H1 (cell line): ENCODE measurements around the gene TBK1. TPM values are rescaled to one million over a fixed set of nuclear protein-coding genes. Genes with fewer than 3 reads are reported as not detected.

Experiments used
- CTCF ChIA-PET: fragments of 300-600 bp; sonication (Branson Sonifier 250); formaldehyde crosslinking; loops from one replicate; lab custom pipeline; 2021; ENCODE audit not compliant: partially characterized antibody; lab: Charles Lee
- POLR2A ChIA-PET: fragments of 300-600 bp; sonication (Branson Sonifier 250); formaldehyde crosslinking; loops from one replicate; lab custom pipeline; 2021; ENCODE audit warnings: inconsistent platforms; ENCODE audit not compliant: partially characterized antibody; lab: Charles Lee
- DNase-seq, 2 experiments: peaks; one replicate each; pipeline versions ENCODE4 v3.0.0 to v3.0.0-alpha.2; 2010 to 2022; ENCODE audit warnings: low spot score in 2 of 2, low read depth in 1 of 2, mixed read lengths in 1 of 2
- FAIRE-seq: peaks from 2 replicates; lab custom pipeline; 2011; peaks lifted over from hg19 to GRCh38; lab: Jason Lieb, UNC
- H2AFZ ChIP-seq: 2 replicates; pipeline ENCODE4 v1.8.1; 2012; ENCODE audit warnings: low read length, inconsistent platforms
- H2AK5ac ChIP-seq: 2 replicates; pipeline ENCODE4 v1.6.1; 2013; ENCODE audit warnings: low read depth, low read length
- H2BK120ac ChIP-seq: replicated peaks from 2 replicates; pipeline ENCODE3; 2013; ENCODE audit warnings: low read depth, low read length, inconsistent platforms
- H2BK12ac ChIP-seq: 2 replicates; pipeline ENCODE4 v1.6.1; 2013; ENCODE audit warnings: low read depth, low read length
- H2BK15ac ChIP-seq: 2 replicates; pipeline ENCODE4 v1.6.1; 2013; ENCODE audit warnings: low read length
- H2BK20ac ChIP-seq: 2 replicates; pipeline ENCODE4 v1.6.1; 2013; ENCODE audit warnings: low read length
- H2BK5ac ChIP-seq: 2 replicates; pipeline ENCODE4 v1.6.1; 2013; ENCODE audit warnings: low read depth, low read length
- H3K14ac ChIP-seq: 2 replicates; pipeline ENCODE4 v1.6.1; 2013; ENCODE audit warnings: inconsistent platforms; ENCODE audit not compliant: insufficient read length
- H3K18ac ChIP-seq: 2 replicates; pipeline ENCODE4 v1.6.1; 2013; ENCODE audit warnings: low read length; ENCODE audit errors: extremely low read depth
- H3K23ac ChIP-seq: 2 replicates; pipeline ENCODE4 v1.6.1; 2013; ENCODE audit warnings: inconsistent platforms; ENCODE audit not compliant: insufficient read length
- H3K23me2 ChIP-seq: 2 replicates; pipeline ENCODE4 v1.6.1; 2013; ENCODE audit warnings: low read depth, low read length
- H3K27ac ChIP-seq: 2 replicates; pipeline ENCODE4 v1.6.1; 2011; ENCODE audit warnings: low read depth, low read length, inconsistent platforms
- H3K27me3 ChIP-seq, 4 experiments: replicated peaks in 1 of 4; 1 replicate in 1 of 4; 2 replicates in 3 of 4; pipeline versions ENCODE4 v1.6.1 to v1.8.1; 2011 to 2013; ENCODE audit warnings: low read length in 3 of 4, mild to moderate bottlenecking in 3 of 4, inconsistent platforms in 2 of 4, mixed read lengths in 2 of 4, moderate library complexity in 1 of 4; ENCODE audit not compliant: control insufficient read depth in 3 of 4, insufficient read depth in 3 of 4; ENCODE audit errors: extremely low read depth in 1 of 4
- H3K36me3 ChIP-seq, 4 experiments: 2 replicates each; pipeline versions ENCODE4 v1.6.1 to v1.8.1; 2011 to 2013; ENCODE audit warnings: mild to moderate bottlenecking in 4 of 4, low read length in 3 of 4, moderate library complexity in 2 of 4, control low read depth in 1 of 4, inconsistent platforms in 1 of 4; ENCODE audit not compliant: insufficient read depth in 4 of 4, control insufficient read depth in 2 of 4
- H3K4ac ChIP-seq: replicated peaks from 2 replicates; pipeline ENCODE3; 2013; ENCODE audit warnings: low read length, low read depth, mixed read lengths, inconsistent platforms; ENCODE audit not compliant: insufficient read length
- H3K4me1 ChIP-seq, 4 experiments: replicated peaks in 1 of 4; 1 replicate in 1 of 4; 2 replicates in 3 of 4; pipeline versions ENCODE4 v1.6.1 to v1.8.1; 2011 to 2013; ENCODE audit warnings: low read length in 3 of 4, inconsistent platforms in 2 of 4, mixed read lengths in 1 of 4; ENCODE audit not compliant: insufficient read depth in 4 of 4, control insufficient read depth in 3 of 4
- H3K4me2 ChIP-seq, 2 experiments: 2 replicates each; pipeline versions ENCODE4 v1.6.1 to v1.8.1; 2011 to 2013; ENCODE audit warnings: low read depth in 2 of 2, low read length in 2 of 2, control low read depth in 1 of 2, inconsistent platforms in 1 of 2, mild to moderate bottlenecking in 1 of 2; ENCODE audit not compliant: insufficient read depth in 1 of 2
- H3K4me3 ChIP-seq, 4 experiments: fragments of 200-600, 300-600 bp in 1 of 4; sonication (generic), shearing (Covaris generic), sonication (Bioruptor Twin) in 1 of 4; 2 replicates each; pipeline versions ENCODE4 v1.5.1 to v1.8.1; 2011 to 2016; ENCODE audit warnings: low read length in 4 of 4, low read depth in 3 of 4, control low read depth in 2 of 4, inconsistent platforms in 2 of 4, mild to moderate bottlenecking in 2 of 4, mixed read lengths in 1 of 4, moderate library complexity in 1 of 4; ENCODE audit not compliant: insufficient read depth in 2 of 4; ENCODE audit errors: extremely low read depth in 1 of 4
- H3K56ac ChIP-seq: replicated peaks from 2 replicates; pipeline ENCODE3; 2013; ENCODE audit warnings: low read depth, mild to moderate bottlenecking, mixed read lengths, low read length, inconsistent platforms; ENCODE audit not compliant: insufficient read length
- H3K79me1 ChIP-seq: 2 replicates; pipeline ENCODE4 v1.6.1; 2013; ENCODE audit warnings: low read depth, low read length, control low read depth
- H3K79me2 ChIP-seq, 2 experiments: 2 replicates each; pipeline versions ENCODE4 v1.6.1 to v1.8.1; 2012 to 2013; ENCODE audit warnings: low read length in 2 of 2, mild to moderate bottlenecking in 2 of 2, inconsistent platforms in 1 of 2; ENCODE audit not compliant: insufficient read depth in 2 of 2, control insufficient read depth in 1 of 2
- H3K9ac ChIP-seq, 4 experiments: replicated peaks in 1 of 4; 1 replicate in 1 of 4; 2 replicates in 3 of 4; pipeline versions ENCODE4 v1.6.1 to v1.8.1; 2011 to 2013; ENCODE audit warnings: low read depth in 3 of 4, low read length in 3 of 4, control low read depth in 2 of 4, mild to moderate bottlenecking in 2 of 4, moderate library complexity in 2 of 4, inconsistent platforms in 1 of 4; ENCODE audit errors: extremely low read depth in 1 of 4
- H3K9me3 ChIP-seq, 2 experiments: 2 replicates each; pipeline versions ENCODE4 v1.6.1 to v1.8.1; 2012 to 2013; ENCODE audit warnings: mild to moderate bottlenecking in 2 of 2, moderate library complexity in 2 of 2, control low read depth in 1 of 2, inconsistent platforms in 1 of 2, low read depth in 1 of 2, low read length in 1 of 2, mixed read lengths in 1 of 2; ENCODE audit not compliant: insufficient read depth in 2 of 2
- H4K20me1 ChIP-seq, 2 experiments: replicated peaks in 1 of 2; 2 replicates each; pipeline versions ENCODE3 to v1.8.1; 2011 to 2013; ENCODE audit warnings: inconsistent platforms in 2 of 2, low read length in 2 of 2, mild to moderate bottlenecking in 1 of 2; ENCODE audit not compliant: insufficient read depth in 2 of 2, control insufficient read depth in 1 of 2
- H4K5ac ChIP-seq: 2 replicates; pipeline ENCODE4 v1.6.1; 2013; ENCODE audit warnings: low read length, low read depth, mixed read lengths, inconsistent platforms; ENCODE audit not compliant: insufficient read length
- H4K8ac ChIP-seq: 2 replicates; pipeline ENCODE4 v1.8.0; 2013; ENCODE audit warnings: mild to moderate bottlenecking, moderate library complexity, low read length, inconsistent platforms; ENCODE audit not compliant: insufficient read depth; ENCODE audit errors: extremely low read depth
- H4K91ac ChIP-seq: replicated peaks from 2 replicates; pipeline ENCODE3; 2013; ENCODE audit warnings: low read length, mixed read lengths, inconsistent platforms; ENCODE audit not compliant: insufficient read length
- ASH2L ChIP-seq: fragments of 200-600, 300-600 bp; sonication (generic); IDR thresholded peaks from one replicate; pipeline ENCODE4 v1.7.1; 2017; ENCODE audit warnings: low read length
- ATF3 ChIP-seq: IDR thresholded peaks from 2 replicates; pipeline ENCODE4 v1.6.1; 2011; ENCODE audit warnings: low read depth, mild to moderate bottlenecking, low read length; ENCODE audit not compliant: insufficient read depth
- CHD2 ChIP-seq: IDR thresholded peaks from 2 replicates; pipeline ENCODE4 v1.6.1; 2012; ENCODE audit warnings: low read length, improper control_type of control experiment
- HDAC2 ChIP-seq, 2 experiments: fragments of 300-600 bp in 1 of 2; sonication (generic) in 1 of 2; IDR thresholded peaks; 2 replicates each; pipeline ENCODE4 v1.6.1; 2011 to 2012; ENCODE audit warnings: low read depth in 2 of 2, low read length in 2 of 2, mild to moderate bottlenecking in 2 of 2, moderate library complexity in 2 of 2, borderline replicate concordance in 1 of 2, inconsistent platforms in 1 of 2
- JUN ChIP-seq: IDR thresholded peaks from 2 replicates; pipeline ENCODE4 v1.6.1; 2011; ENCODE audit warnings: low read depth, mild to moderate bottlenecking, improper control_type of control experiment, low read length
- KDM5A ChIP-seq: fragments of 200-600 bp; IDR thresholded peaks from 2 replicates; pipeline ENCODE4 v1.7.1; 2012; ENCODE audit warnings: mild to moderate bottlenecking, low read length, inconsistent platforms, mixed read lengths
- NANOG ChIP-seq: IDR thresholded peaks from 2 replicates; pipeline ENCODE4 v1.6.1; 2011; ENCODE audit warnings: low read length, low read depth, mild to moderate bottlenecking, inconsistent platforms; ENCODE audit not compliant: insufficient read depth, poor library complexity, severe bottlenecking
- PHF8 ChIP-seq: fragments of 200-600 bp; sonication (generic); conservative IDR thresholded peaks from 2 replicates; pipeline ENCODE4 v1.7.1; 2012; ENCODE audit warnings: low read depth, mild to moderate bottlenecking, inconsistent platforms, low read length, moderate library complexity
- POLR2AphosphoS5 ChIP-seq: IDR thresholded peaks from 2 replicates; pipeline ENCODE4 v1.6.1; 2011; ENCODE audit warnings: low read depth, low read length
- POU5F1 ChIP-seq: IDR thresholded peaks from 2 replicates; pipeline ENCODE4 v1.6.1; 2011; ENCODE audit warnings: low read depth, mild to moderate bottlenecking, low read length, moderate library complexity
- RBBP5 ChIP-seq: IDR thresholded peaks from 2 replicates; pipeline ENCODE4 v1.7.1; 2012; ENCODE audit warnings: low read depth, mild to moderate bottlenecking, inconsistent platforms, low read length, moderate library complexity, borderline replicate concordance
- SIN3A ChIP-seq, 2 experiments: IDR thresholded peaks in 1 of 2; conservative IDR thresholded peaks in 1 of 2; 2 replicates each; pipeline ENCODE4 v1.6.1; 2011 to 2012; ENCODE audit warnings: low read length in 2 of 2, improper control_type of control experiment in 1 of 2, low read depth in 1 of 2, mild to moderate bottlenecking in 1 of 2
- SP4 ChIP-seq: IDR thresholded peaks from 2 replicates; pipeline ENCODE4 v1.6.1; 2012; ENCODE audit warnings: low read length, inconsistent platforms
- ZNF274 ChIP-seq: IDR thresholded peaks from 2 replicates; pipeline ENCODE4 v1.7.0; 2012; ENCODE audit warnings: low read length, borderline replicate concordance; ENCODE audit errors: extremely low read depth
- WGBS, 2 experiments: shearing (Covaris generic) in 1 of 2; methylation state at CpG; one replicate each; pipeline versions ENCODE4 v1.1.6 to v1.1.7; 2013 to 2015; ENCODE audit warnings: low lambda C conversion rate in 2 of 2, mixed read lengths in 2 of 2, inconsistent platforms in 1 of 2, low coverage in 1 of 2, missing lambda C conversion rate in 1 of 2; ENCODE audit not compliant: insufficient replicate concordance in 2 of 2, insufficient coverage in 1 of 2, insufficient read length in 1 of 2; ENCODE audit errors: extremely low coverage in 1 of 2, missing lambda C conversion rate in 1 of 2; 5-methylcytosine and 5-hydroxymethylcytosine counted together
- polyA plus RNA-seq, 7 experiments: library from polyadenylated mRNA; depleted of rRNA in 3 of 7; stranded (reverse) in 5 of 7; unstranded in 2 of 7; fragments of >200 nt in 5 of 7; fragments of 200-250 nt in 2 of 7; gene quantifications; 1 replicate in 5 of 7; 2 replicates in 1 of 7; 4 replicates in 1 of 7; pipeline versions ENCODE4 v1.2.1 to v1.2.3, GENCODE V29; 2011 to 2013; ENCODE audit warnings: missing spikeins in 2 of 7, mixed read lengths in 2 of 7
- total RNA-seq: library from RNA; stranded (reverse); fragmentation: NEBNext Ultra II Directional; extraction: Animal tissue kit (Norgen Biotek cat#: 25700); gene quantifications from 2 replicates; pipeline ENCODE4 v1.2.1, GENCODE V29; 2021

TBK1 gene
- total and polyA plus RNA-seq, 2 of the 8 experiments (the other 6 are each of a cell fraction or from before 2014, with no cell fraction given) = 5.3 to 20.4 TPM

- H3K79me2 ChIP-seq = no peaks in the 10 kb centered on the region
- TF ChIP-seq CHD2 (no peak), JUN (no peak), NANOG (no peak), POU5F1 (no peak), ASH2L (no peak), SP4 (no peak), POLR2AphosphoS5 (no peak), PHF8 (no peak), ZNF274 (no peak), KDM5A (no peak), SIN3A (conservative IDR thresholded peaks at IDR 0.05 in 1 of 2, IDR thresholded peaks at IDR 0.05 in 1 of 2; ENCODE audit: low read depth in 1 of 2, low read length in 2 of 2) (no peak), RBBP5 (no peak), HDAC2 (IDR thresholded peaks at IDR 0.05; ENCODE audit: borderline replicate concordance in 1 of 2, low read depth in 2 of 2, low read length in 2 of 2) (no peak), ATF3 (no peak)
These were observed 99.8 kb downstream of the TBK1 start for GRCh38 chr12:64551676-64552075.

More at GRCh38 chr12:64551676-64552075, 99.8 kb downstream of the TBK1 start:
- Histone ChIP-seq H2BK20ac (no peak overlapping the region), H2AK5ac (no peak overlapping the region), H3K23me2 (no peaks in the 10 kb centered on the region), H2AFZ (no peak overlapping the region), H3K18ac (no peak overlapping the region), H3K9me3 (no peaks in the 10 kb centered on the region), H3K4ac (no peak overlapping the region), H3K27ac (no peak overlapping the region), H3K56ac (no peak overlapping the region), H3K14ac (no peak overlapping the region), H3K4me3 (no peak overlapping the region), H2BK12ac (no peak overlapping the region), H3K23ac (no peak overlapping the region), H4K20me1 (no peaks in the 10 kb centered on the region), H3K27me3 (no peaks in the 10 kb centered on the region), H3K4me2 (no peak overlapping the region), H4K91ac (no peak overlapping the region), H3K4me1 (no peaks in the 10 kb centered on the region; a peak in 3 of 7 replicates), H2BK120ac (no peak overlapping the region), H3K79me1 (no peaks in the 10 kb centered on the region), H2BK15ac (no peak overlapping the region), H4K5ac (no peak overlapping the region), H4K8ac (no peak overlapping the region), H3K36me3 (no peaks in the 10 kb centered on the region), H2BK5ac (no peak overlapping the region), H3K9ac (no peak overlapping the region)
- DNase-seq (no peak), FAIRE-seq (no peak)
- ChIA-PET CTCF (interaction anchor here (0.7 to 6.0 kb wide), 4 partner anchors 12 to 168 kb away, joined by 3 to 132 read pairs (median 4); no protein-coding TSS in a partner anchor), POLR2A (no interaction called here)
- 92% methylated on average over 7 of the region's 7 CpGs; no CpG with 5 or more reads in 1 of the 2 experiments for WGBS, 2 experiments
